NCI-H2107 treated with DMSO at 0.1 percent for 48 hours (cell line): ENCODE measurements around the gene DHRS9.

Experiments
- DNase-seq: peaks from one replicate; lab custom pipeline; 2025; ENCODE audit not compliant: unreplicated experiment; lab: John Stamatoyannopoulos, UW

DHRS9 gene

GRCh38 chr2:169093535-169093934 lies 24.2 kb downstream of the DHRS9 start:
- DNase-seq: no peak

DNA sequence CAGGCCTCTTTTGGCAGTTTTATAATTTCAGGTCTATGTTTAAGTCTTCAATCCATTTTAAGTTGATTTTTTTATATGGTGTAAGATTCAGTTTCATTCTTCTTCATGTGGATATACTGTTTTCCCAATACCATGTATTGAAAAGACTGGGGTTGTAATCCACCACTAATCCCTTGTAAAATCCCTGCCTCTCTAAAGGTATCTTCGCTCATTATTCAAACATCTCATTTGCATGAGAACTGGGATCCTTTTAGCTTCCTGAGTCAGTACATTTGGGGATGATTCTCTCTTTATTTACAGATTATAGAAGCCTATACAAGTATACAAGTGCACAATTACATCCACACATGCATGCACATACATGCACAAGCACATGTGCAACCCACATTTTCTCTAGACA lies 25.3 kb downstream of the DHRS9 start:
- DNase-seq: no peak

- no peak for DNase-seq
These were observed 26.3 kb downstream of the DHRS9 start for GRCh38 chr2:169095621-169096105.

DNA sequence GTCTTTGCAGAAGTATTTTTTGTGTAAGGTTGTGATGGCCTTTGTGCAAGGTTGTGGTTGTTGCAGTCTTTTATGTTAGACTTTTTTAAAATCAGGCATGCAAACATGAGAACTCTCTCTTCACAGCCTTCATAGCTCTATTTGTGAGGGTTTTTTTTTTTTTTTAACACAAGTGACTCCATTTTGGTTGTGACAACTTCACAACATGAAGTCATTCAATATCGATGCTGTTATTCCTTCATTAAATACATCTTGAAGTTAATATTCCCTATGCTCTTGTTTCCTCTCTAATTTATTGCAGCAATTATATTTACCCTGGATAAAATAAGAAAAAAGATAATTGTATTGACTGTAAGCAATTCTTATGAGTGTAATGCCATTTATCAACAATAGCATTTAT lies 35.5 kb downstream of the DHRS9 start:
- DNase-seq: no peak

DNA sequence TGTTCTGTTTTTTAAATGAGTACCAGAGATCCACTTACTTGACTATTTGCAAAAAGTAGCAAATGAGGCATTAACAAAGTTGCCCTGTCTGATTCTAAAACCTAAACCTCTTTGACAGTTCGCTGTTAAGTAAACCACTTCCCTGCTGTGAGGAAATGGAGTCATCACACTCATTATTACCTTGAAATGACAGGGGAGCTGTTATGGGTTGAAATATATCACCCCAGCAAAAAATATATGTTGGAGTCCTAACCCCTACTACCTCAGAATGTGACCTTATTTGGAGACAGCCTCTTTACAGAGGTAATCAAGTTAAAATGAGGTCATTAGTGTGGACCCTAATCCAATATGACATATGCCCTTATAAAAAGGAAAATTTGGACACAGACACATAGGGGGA lies 36.1 kb downstream of the DHRS9 start:
- no peak for DNase-seq

GRCh38 chr2:169106134-169106533 lies 36.8 kb downstream of the DHRS9 start:
- no peak for DNase-seq

GRCh38 chr2:169106563-169107545 lies 37.5 kb downstream of the DHRS9 start:
- DNase-seq: no peak

GRCh38 chr2:169107645-169108044 lies 38.3 kb downstream of the DHRS9 start:
- no peak for DNase-seq

GRCh38 chr2:169108099-169108884 lies 38.9 kb downstream of the DHRS9 start:
- DNase-seq: no peak

- peak; percentile 50 for DNase-seq
These were observed 40.4 kb downstream of the DHRS9 start for GRCh38 chr2:169109502-169110409.

- no peak for DNase-seq
These were observed 41.1 kb downstream of the DHRS9 start for GRCh38 chr2:169110419-169110818.

- peak; percentile 9 for DNase-seq
These were observed 41.6 kb downstream of the DHRS9 start for GRCh38 chr2:169110916-169111315.

GRCh38 chr2:169112841-169113240 lies 43.5 kb downstream of the DHRS9 start:
- no peak for DNase-seq

GRCh38 chr2:169114056-169114455 lies 44.7 kb downstream of the DHRS9 start:
- no peak for DNase-seq

DNA sequence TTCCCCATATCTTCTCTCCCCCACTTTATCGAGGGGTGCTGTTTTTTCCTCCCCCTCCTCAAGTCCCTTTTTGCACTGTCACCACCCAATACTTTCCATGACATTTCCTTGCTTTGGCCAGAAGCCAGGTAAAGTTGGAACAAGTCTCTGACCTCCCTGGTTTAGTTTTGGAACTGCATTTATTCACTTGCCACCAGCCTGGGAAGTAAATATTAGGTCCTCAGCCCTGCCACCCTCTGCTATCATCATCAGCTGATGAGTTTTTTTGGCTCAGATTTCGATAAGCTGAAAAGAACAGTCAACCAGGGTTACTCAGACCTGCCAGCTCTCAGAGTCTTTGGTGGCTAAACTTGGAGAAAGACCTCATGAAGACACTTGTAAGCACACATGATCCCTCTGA lies 47.0 kb downstream of the DHRS9 start:
- no peak for DNase-seq

DNA sequence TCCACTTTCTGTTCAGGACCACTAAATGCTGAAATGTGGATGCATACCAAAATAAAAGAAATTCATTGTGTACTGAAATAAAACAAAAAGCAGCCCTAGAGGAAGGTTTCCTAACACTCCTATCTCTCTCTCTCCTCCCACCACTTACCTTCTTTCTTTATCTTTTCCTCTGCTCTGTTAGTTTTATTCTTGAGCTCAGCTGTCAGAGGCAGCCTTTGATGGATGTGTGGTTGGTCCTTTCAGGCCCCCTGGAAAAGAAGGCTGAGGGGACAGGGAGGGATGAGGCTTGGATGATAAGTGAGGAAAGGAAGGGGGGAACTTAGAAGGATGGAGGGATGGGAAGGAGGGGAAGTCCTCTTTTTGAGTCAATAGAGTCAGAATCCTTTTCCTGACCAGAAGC lies 47.6 kb downstream of the DHRS9 start:
- DNase-seq: no peak

DNA sequence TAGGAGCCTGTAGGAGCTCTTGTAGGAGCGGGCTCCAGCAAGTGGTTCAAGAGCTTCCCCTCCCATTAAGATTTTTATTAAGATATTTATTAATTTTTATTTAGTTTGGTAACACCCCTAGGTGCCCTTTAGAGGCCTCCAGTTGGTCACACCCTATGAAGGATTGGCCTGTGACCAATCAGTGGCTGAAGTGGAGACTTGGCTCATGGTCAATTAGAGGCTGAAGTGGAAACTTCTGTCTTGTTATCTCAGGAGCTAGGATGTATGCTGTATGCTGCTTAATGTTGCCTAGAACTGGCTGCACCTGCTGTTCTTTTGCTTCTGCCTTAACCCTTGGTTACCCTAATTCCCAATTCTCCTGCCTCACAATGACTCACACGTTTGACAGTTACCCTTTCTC lies 48.7 kb downstream of the DHRS9 start:
- no peak for DNase-seq

DNA sequence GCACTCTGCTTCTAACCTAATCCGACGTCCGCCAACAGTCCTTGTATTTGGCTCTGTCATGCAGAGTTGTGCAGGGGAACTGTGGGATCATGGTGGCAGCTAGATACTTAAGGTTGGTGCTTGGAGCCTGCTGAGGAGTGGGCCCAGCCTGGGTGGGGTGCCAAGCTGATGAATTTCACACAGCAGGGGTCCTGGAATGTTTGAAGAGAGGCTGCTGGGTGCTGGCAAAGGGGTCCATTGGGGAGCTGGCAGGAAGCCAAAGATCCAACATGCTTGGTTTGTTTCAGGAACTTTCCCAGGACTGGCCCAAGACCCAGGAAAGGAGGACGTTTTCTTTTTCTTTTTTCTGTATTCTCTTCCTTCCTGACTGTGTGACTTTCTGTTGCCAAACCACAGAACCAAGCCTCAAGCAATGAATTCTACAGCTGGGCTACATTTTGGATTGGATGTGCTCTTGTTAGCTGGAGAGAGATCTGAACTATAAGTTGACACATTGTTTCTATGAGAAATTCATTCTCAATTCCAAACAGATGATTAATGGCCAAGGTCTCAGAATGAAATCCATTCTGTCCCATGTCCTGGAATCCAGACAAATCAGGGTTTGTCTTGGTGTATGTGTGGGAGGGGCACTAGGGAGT lies 49.9 kb downstream of the DHRS9 start:
- no peak for DNase-seq

GRCh38 chr2:169119851-169120250 lies 50.5 kb downstream of the DHRS9 start:
- DNase-seq: no peak

DNA sequence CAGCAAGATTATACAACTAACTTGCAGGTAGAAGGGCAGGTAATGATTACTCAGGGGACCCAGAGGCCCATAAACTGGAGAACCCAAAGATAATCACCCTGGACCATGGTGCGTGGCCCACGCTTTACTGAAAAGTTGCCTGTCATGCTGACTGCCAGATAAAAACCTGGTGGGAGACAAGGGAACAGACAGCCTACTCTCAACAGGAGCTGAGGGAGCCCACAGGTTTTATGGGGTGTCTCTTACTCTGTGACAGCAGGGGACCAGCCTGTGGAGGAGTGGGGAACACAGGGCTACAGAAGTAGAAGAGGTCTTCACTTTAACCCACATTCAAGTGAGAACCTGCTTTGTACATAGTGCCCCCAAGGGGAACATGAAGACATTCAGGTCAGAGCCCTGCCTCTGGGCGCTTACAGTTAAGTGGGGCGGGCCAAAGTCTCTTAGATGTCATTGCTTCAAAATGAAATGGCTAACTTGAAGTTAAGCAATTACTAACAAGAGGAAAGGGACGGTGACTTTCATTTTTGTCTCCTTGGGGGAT lies 60.4 kb downstream of the DHRS9 start:
- DNase-seq: no peak
